ENCODE measurements around the gene MALAT1.
A peak's percentile ranks its signal among the peaks of the same experiment; 100 is the strongest.

Gene MALAT1

DNA sequence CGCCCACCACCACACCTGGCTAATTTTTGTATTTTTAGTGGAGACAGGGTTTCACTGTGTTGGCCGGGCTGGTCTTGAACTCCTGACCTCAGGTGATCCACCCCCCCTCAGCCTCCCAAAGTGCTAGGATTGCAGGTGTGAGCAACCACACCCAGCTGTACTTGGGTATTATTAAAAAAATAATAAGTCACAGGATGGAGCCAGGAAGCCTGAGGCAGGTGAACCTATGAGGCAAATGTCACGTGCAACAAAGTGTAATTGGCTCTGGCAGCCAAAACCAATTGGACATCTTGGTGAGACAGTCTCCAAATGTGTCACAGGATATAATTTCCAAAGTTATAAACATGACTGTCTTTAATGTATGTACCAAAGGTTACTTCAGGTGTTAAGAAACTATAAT lies 24.0 kb upstream of the MALAT1 start:
- DNase-seq (ENCODE audit: low read depth), result no peak
- H3K4me3 ChIP-seq (ENCODE audit: low read depth, low read length), result no peak overlapping the region
- TF ChIP-seq, protein P1, sequence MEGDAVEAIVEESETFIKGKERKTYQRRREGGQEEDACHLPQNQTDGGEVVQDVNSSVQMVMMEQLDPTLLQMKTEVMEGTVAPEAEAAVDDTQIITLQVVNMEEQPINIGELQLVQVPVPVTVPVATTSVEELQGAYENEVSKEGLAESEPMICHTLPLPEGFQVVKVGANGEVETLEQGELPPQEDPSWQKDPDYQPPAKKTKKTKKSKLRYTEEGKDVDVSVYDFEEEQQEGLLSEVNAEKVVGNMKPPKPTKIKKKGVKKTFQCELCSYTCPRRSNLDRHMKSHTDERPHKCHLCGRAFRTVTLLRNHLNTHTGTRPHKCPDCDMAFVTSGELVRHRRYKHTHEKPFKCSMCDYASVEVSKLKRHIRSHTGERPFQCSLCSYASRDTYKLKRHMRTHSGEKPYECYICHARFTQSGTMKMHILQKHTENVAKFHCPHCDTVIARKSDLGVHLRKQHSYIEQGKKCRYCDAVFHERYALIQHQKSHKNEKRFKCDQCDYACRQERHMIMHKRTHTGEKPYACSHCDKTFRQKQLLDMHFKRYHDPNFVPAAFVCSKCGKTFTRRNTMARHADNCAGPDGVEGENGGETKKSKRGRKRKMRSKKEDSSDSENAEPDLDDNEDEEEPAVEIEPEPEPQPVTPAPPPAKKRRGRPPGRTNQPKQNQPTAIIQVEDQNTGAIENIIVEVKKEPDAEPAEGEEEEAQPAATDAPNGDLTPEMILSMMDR (conservative IDR thresholded peaks at IDR 0.05; ENCODE audit: low read depth, low read length), result no peak

- peak overlapping the region; percentile 74 for H3K4me3 ChIP-seq (ENCODE audit: low read depth, low read length)
- TF ChIP-seq, protein P1 (conservative IDR thresholded peaks at IDR 0.05; ENCODE audit: low read depth, low read length), result no peak
- no peak for DNase-seq (ENCODE audit: low read depth)
Observed at GRCh38 chr11:65476632-65477148, 22.2 kb upstream of the MALAT1 start.

- H3K4me3 ChIP-seq (ENCODE audit: low read depth, low read length), result peak overlapping the region; percentile 74
- DNase-seq (ENCODE audit: low read depth), result peak; percentile 95
- TF ChIP-seq, protein P1 (conservative IDR thresholded peaks at IDR 0.05; ENCODE audit: low read depth, low read length), result no peak
Observed at GRCh38 chr11:65477149-65477965, 21.5 kb upstream of the MALAT1 start.

DNA sequence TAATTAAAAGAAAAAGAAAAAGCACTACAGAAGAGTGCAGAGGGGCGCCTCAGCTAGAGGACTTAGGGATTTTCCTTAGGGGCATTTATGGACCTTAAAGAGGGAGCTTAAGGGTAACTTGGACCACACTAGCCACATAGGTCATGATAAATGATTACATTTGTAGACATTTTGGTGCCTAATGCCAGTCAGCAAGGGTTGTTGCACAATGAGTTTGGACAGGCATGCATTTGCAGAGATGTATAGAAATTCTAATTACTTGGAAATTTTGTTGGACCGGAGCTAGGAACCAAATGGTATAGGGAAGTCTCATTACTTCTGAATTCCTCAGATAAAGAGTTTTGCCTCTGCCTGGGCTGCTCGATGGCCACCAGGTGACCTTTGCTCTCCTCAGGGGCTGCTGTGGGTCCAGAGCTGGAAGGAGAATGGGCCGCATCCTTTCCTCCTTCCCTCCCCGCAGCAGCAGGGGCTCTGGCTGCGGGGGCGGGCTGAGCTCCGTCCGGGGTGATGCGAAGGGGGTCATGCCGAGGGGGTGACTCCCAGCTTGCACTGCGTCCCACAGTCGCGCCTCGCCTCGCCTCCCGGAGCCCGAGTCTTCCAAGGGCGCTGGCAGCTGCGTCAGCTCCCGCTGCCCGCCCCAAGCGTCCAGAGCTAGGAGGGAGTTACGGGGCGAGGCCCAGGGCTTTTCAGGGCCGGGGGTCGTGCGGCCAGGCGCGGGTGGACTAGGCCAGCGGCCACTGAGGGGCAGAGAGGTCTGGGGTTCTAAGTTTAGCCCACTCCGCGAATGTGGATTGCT lies 20.3 kb upstream of the MALAT1 start:
- peak overlapping the region; percentile 23 for H3K4me3 ChIP-seq (ENCODE audit: low read depth, low read length)
- peak; percentile 80 for DNase-seq (ENCODE audit: low read depth)
- TF ChIP-seq, protein P1 (conservative IDR thresholded peaks at IDR 0.05; ENCODE audit: low read depth, low read length), result no peak

DNA sequence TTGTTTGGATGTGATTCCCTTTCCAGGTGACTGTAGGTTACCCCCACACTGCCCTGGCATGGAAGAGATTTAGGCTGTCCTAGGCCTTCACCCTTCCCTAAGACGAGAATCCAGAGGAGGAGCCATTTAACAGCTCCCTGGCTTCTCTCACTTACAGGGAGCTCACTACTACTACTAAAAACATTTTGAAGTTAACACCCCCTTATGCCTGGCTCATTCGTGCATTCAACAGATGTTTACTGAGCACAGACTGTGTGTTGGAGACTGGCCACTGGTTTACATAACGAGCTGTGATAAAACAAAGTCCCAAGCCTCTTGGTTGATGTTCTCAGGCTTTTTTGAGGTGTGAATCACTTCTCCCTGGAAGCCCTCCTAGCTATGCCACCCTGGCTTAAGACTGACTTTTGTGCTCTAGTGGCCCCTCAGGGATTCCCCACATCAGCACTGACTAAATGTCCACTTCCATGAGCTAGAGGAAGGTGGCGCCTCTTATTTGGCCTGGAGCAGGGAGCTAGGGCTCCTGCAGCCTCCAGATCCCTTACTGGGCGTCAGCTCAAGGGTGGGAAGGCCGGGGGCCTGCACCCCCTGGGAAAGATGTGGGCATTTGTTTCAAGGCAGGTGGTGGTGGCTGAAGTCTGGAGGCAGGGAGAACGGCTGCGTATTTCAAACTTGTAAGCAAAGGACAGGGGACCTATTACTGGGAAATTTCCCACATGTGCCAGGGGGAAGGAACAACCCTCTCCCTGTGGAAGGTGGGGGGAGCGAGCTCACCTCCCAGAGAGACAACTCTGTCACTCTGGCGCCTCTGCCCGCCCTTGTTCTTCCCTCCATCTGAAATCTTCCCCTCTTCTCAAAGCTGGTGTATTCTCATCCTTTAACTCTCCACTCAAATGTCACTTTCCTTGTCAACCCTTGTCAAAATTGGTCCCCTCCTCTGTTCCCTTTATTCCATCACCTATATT lies 19.4 kb upstream of the MALAT1 start:
- TF ChIP-seq, protein P1 (conservative IDR thresholded peaks at IDR 0.05; ENCODE audit: low read depth, low read length), result peak; percentile 68
- DNase-seq (ENCODE audit: low read depth), result peak; percentile 90
- peak overlapping the region; percentile 23 for H3K4me3 ChIP-seq (ENCODE audit: low read depth, low read length)

DNA sequence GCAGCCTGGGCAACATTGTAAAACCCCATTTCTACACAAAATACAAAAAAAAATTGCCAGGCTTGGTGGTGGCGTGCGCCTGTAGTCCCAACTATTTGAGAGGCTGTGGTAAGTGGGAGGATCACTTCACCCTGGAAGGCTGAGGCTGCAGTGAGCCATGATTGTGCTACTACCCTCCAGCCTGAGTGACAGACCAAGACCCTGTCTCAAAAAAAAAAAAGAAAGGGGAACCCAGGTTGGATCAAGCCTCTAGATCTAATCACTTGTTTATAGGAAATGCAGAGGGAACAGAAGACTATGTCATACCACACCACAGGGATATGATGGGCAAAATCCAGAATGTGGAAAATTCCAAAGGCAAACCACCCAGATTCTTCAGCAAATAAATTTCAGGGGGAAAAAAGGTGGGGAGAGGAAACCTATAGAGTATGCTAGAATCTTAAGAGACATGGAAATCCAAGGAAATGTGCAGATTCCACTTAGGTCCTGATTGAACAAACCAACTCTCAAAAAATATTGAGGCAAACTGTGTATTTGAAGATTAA lies 16.5 kb upstream of the MALAT1 start:
- no peak overlapping the region for H3K4me3 ChIP-seq (ENCODE audit: low read depth, low read length)
- no peak for DNase-seq (ENCODE audit: low read depth)
- TF ChIP-seq, protein P1 (conservative IDR thresholded peaks at IDR 0.05; ENCODE audit: low read depth, low read length), result no peak
